OCI-LY7 (cell line): Measurements from ENCODE around the gene LSAMP. TPM values are rescaled to one million over a fixed set of nuclear protein-coding genes. Genes with fewer than 3 reads are reported as not detected.

Experiments used
- BruUV-seq: library from RNA; stranded (reverse); fragments of 400-500 nt; replicated peaks from 2 replicates; lab custom pipeline; 2021; lab: Mats Ljungman, UMichigan
- CTCF ChIA-PET: fragments of 300-600 bp; sonication (Branson Sonifier 250); formaldehyde crosslinking; loops from one replicate; lab custom pipeline; 2022; ENCODE audit warnings: antibody characterized with exemption; ENCODE audit not compliant: unreplicated experiment; lab: Charles Lee
- POLR2A ChIA-PET: fragments of 300-600 bp; sonication (Branson Sonifier 250); formaldehyde crosslinking; loops from one replicate; lab custom pipeline; 2022; ENCODE audit warnings: antibody characterized with exemption; lab: Charles Lee
- DNase-seq: peaks from one replicate; pipeline ENCODE4 v3.0.0-alpha.2; 2015; ENCODE audit warnings: low spot score
- H2AFZ ChIP-seq: fragments of 200-600 bp; sonication (generic), shearing (Covaris generic); 2 replicates; pipeline ENCODE4 v1.6.1; 2014; ENCODE audit warnings: mild to moderate bottlenecking, antibody characterized with exemption, low read length, moderate library complexity
- H3K27ac ChIP-seq: fragments of 200-600 bp; sonication (generic); 2 replicates; pipeline ENCODE4 v1.5.1; 2014; ENCODE audit warnings: mixed run types, low read depth, mild to moderate bottlenecking, moderate library complexity, low read length, inconsistent platforms; ENCODE audit not compliant: poor library complexity, severe bottlenecking
- H3K36me3 ChIP-seq: fragments of 200-600 bp; sonication (generic); 2 replicates; pipeline ENCODE4 v1.6.1; 2014; ENCODE audit warnings: mild to moderate bottlenecking, antibody characterized with exemption, low read length, moderate library complexity, mixed read lengths; ENCODE audit not compliant: insufficient read depth
- H3K4me1 ChIP-seq: fragments of 200-600 bp; sonication (generic); 2 replicates; pipeline ENCODE4 v1.5.1; 2014; ENCODE audit warnings: mild to moderate bottlenecking, low read length; ENCODE audit not compliant: insufficient read depth, poor library complexity, severe bottlenecking
- H3K4me2 ChIP-seq: fragments of 200-600 bp; sonication (generic); 2 replicates; pipeline ENCODE4 v1.6.1; 2014; ENCODE audit warnings: mild to moderate bottlenecking, low read length
- H3K4me3 ChIP-seq: fragments of 200-600 bp; sonication (generic); 2 replicates; pipeline ENCODE4 v1.5.1; 2014; ENCODE audit warnings: mild to moderate bottlenecking, low read depth, low read length; ENCODE audit not compliant: poor library complexity, severe bottlenecking
- H3K79me2 ChIP-seq: fragments of 200-600 bp; sonication (generic); 2 replicates; pipeline ENCODE4 v1.6.1; 2016; ENCODE audit warnings: low read depth, mild to moderate bottlenecking, low read length, moderate library complexity, mixed read lengths; ENCODE audit not compliant: insufficient read depth
- H3K9me2 ChIP-seq: fragments of 200-600 bp; sonication (generic); 2 replicates; pipeline ENCODE4 v1.6.1; 2016; ENCODE audit warnings: mild to moderate bottlenecking, low read length, mixed read lengths; ENCODE audit not compliant: insufficient read depth
- H3K9me3 ChIP-seq: fragments of 200-600 bp; sonication (generic); 2 replicates; pipeline ENCODE4 v1.6.1; 2014; ENCODE audit warnings: mild to moderate bottlenecking, mixed run types, low read length, mixed read lengths
- H4K20me1 ChIP-seq: fragments of 200-600 bp; sonication (generic); 2 replicates; pipeline ENCODE4 v1.6.1; 2014; ENCODE audit warnings: mild to moderate bottlenecking, antibody characterized with exemption, low read length, moderate library complexity, mixed read lengths; ENCODE audit not compliant: insufficient read depth
- CTCF ChIP-seq: fragments of 200-600 bp; sonication (generic); conservative IDR thresholded peaks from 2 replicates; pipeline ENCODE4 v1.5.1; 2014; ENCODE audit warnings: mild to moderate bottlenecking, antibody characterized with exemption, low read length, moderate library complexity, mixed read lengths
- EZH2phosphoT487 ChIP-seq: fragments of 200-600 bp; sonication (generic); IDR thresholded peaks from 2 replicates; pipeline ENCODE4 v1.6.1; 2018; ENCODE audit warnings: low read depth, borderline replicate concordance, mild to moderate bottlenecking, mixed run types, antibody characterized with exemption, low read length, moderate library complexity, mixed read lengths
- intact Hi-C: fragments of 100-400 bp; cut with micrococcal nuclease; formaldehyde crosslinking; loops from one replicate; pipeline ENCODE4 v1.10.0; 2022; ENCODE audit not compliant: unreplicated experiment
- total RNA-seq, 2 experiments: library from RNA; depleted of rRNA in 1 of 2; stranded (reverse); fragments of >200 nt in 1 of 2; shearing (Covaris generic) in 1 of 2; gene quantifications; 2 replicates each; pipeline ENCODE4 v1.2.3, GENCODE V29; 2014 to 2022

LSAMP gene
- total RNA-seq, 2 experiments from 2014 or later = 1.4 TPM; not detected in 1

GRCh38 chr3:116161575-116162525 lies 283.4 kb downstream of the LSAMP start:
- H3K9me2 ChIP-seq = no peaks in the 10 kb centered on the region
- H4K20me1 ChIP-seq = no peaks in the 10 kb centered on the region
- H3K79me2 ChIP-seq = no peaks in the 10 kb centered on the region
- intact Hi-C loops = loop anchor here (10.0 kb wide), 1 partner anchor 63 kb away; no protein-coding TSS in a partner anchor
- CTCF ChIA-PET = no interaction called here
- DNase-seq = no peak
- no peak overlapping the region for H3K27ac ChIP-seq
- no peaks in the 10 kb centered on the region for H3K9me3 ChIP-seq
- H3K4me2 ChIP-seq = no peak overlapping the region
- TF ChIP-seq EZH2phosphoT487 (no peak), CTCF (no peak)
- H3K4me3 ChIP-seq = no peak overlapping the region
- POLR2A ChIA-PET = no interaction called here
- no TSS peak for BruUV-seq
- no peak overlapping the region for H2AFZ ChIP-seq
- no peaks in the 10 kb centered on the region for H3K4me1 ChIP-seq
- no peaks in the 10 kb centered on the region for H3K36me3 ChIP-seq

DNA sequence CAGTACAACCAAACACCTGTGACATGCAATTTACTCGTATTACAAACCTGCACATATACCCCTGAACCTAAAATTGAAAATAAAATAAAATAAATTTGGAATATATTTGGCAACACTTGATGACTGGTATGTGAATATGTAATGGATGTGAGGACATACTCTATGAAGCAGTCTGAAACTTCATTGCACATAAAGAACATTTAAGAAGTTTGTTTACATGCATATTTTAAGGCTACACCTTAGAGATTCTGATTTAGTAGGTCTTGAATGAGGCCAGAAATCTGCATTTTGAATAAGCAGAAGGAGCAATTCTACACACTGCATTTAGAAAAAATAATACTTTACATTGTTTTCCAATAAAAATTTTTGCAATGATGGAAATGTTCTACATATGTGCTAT lies 284.7 kb downstream of the LSAMP start:
- ChIA-PET POLR2A (no interaction called here), CTCF (no interaction called here)
- H3K9me3 ChIP-seq = no peaks in the 10 kb centered on the region
- H3K4me1 ChIP-seq = no peaks in the 10 kb centered on the region
- H3K4me3 ChIP-seq = no peak overlapping the region
- H3K9me2 ChIP-seq = no peaks in the 10 kb centered on the region
- no peak overlapping the region for H3K4me2 ChIP-seq
- H4K20me1 ChIP-seq = no peaks in the 10 kb centered on the region
- no peak overlapping the region for H2AFZ ChIP-seq
- TF ChIP-seq EZH2phosphoT487 (no peak), CTCF (no peak)
- H3K79me2 ChIP-seq = no peaks in the 10 kb centered on the region
- DNase-seq = no peak
- no peaks in the 10 kb centered on the region for H3K36me3 ChIP-seq
- intact Hi-C loops = loop anchor here (10.0 kb wide), 1 partner anchor 64 kb away; no protein-coding TSS in a partner anchor
- BruUV-seq = no TSS peak
- H3K27ac ChIP-seq = no peak overlapping the region

- BruUV-seq = no TSS peak
- DNase-seq = no peak
- CTCF ChIA-PET = no interaction called here
- H3K9me2 ChIP-seq = no peaks in the 10 kb centered on the region
- H2AFZ ChIP-seq = no peak overlapping the region
- POLR2A ChIA-PET = interaction anchor here (0.5 kb wide), 1 partner anchor 24 kb away, joined by 4 read pairs; no protein-coding TSS in a partner anchor
- no peaks in the 10 kb centered on the region for H3K9me3 ChIP-seq
- TF ChIP-seq CTCF (no peak), EZH2phosphoT487 (no peak)
- H3K4me3 ChIP-seq = no peak overlapping the region
- intact Hi-C loops = no loop called here
- H3K4me2 ChIP-seq = no peak overlapping the region
- no peaks in the 10 kb centered on the region for H3K4me1 ChIP-seq
- H3K79me2 ChIP-seq = no peaks in the 10 kb centered on the region
- no peaks in the 10 kb centered on the region for H3K36me3 ChIP-seq
- H4K20me1 ChIP-seq = no peaks in the 10 kb centered on the region
- H3K27ac ChIP-seq = no peak overlapping the region
These were observed 289.4 kb downstream of the LSAMP start for GRCh38 chr3:116155841-116156240.
